Loucy (cell line): Measurements from ENCODE around the gene NUTM2G.
"Not testable (repeated sequence)": the region's sequence is repeated elsewhere in the genome, so short reads cannot be mapped to it uniquely, and the experiment has no call there.

Experiments used
- H2AFZ ChIP-seq: fragments of 200-600 bp; sonication (generic); 2 replicates; pipeline ENCODE4 v1.6.0; 2016; ENCODE audit warnings: antibody characterized with exemption, mild to moderate bottlenecking, low read length, moderate library complexity
- H3F3A ChIP-seq: fragments of 200-600 bp; 2 replicates; pipeline ENCODE4 v1.6.0; 2016; ENCODE audit warnings: antibody characterized with exemption, low read depth, mild to moderate bottlenecking
- H3K27me3 ChIP-seq: fragments of 200-600 bp; sonication (generic); 2 replicates; pipeline ENCODE4 v1.6.1; 2014; ENCODE audit warnings: low read length, mild to moderate bottlenecking; ENCODE audit not compliant: insufficient read depth, poor library complexity, severe bottlenecking
- H3K36me3 ChIP-seq: fragments of 200-600 bp; sonication (generic); 2 replicates; pipeline ENCODE4 v1.6.1; 2016; ENCODE audit warnings: low read length; ENCODE audit not compliant: insufficient read depth
- H3K4me1 ChIP-seq: fragments of 200-600 bp; sonication (generic); 2 replicates; pipeline ENCODE4 v1.5.1; 2014; ENCODE audit warnings: low read length, mild to moderate bottlenecking; ENCODE audit not compliant: insufficient read depth, poor library complexity, severe bottlenecking
- H3K4me2 ChIP-seq: fragments of 200-600 bp; sonication (generic); 2 replicates; pipeline ENCODE4 v1.6.0; 2014; ENCODE audit warnings: antibody characterized with exemption, low read length, low read depth, mild to moderate bottlenecking; ENCODE audit not compliant: poor library complexity, severe bottlenecking
- H3K4me3 ChIP-seq: fragments of 200-600 bp; sonication (generic); 2 replicates; pipeline ENCODE4 v1.5.1; 2014; ENCODE audit warnings: low read length, mild to moderate bottlenecking, mixed read lengths; ENCODE audit not compliant: poor library complexity, severe bottlenecking
- H3K79me2 ChIP-seq: fragments of 200-600 bp; sonication (generic); 2 replicates; pipeline ENCODE4 v1.6.1; 2014; ENCODE audit warnings: low read length; ENCODE audit not compliant: insufficient read depth
- H3K9ac ChIP-seq: fragments of 200-600 bp; sonication (generic); 2 replicates; pipeline ENCODE4 v1.6.0; 2014; ENCODE audit warnings: mild to moderate bottlenecking, low read depth, low read length, moderate library complexity; ENCODE audit not compliant: poor library complexity, severe bottlenecking
- H3K9me2 ChIP-seq: fragments of 200-600 bp; sonication (generic); replicated peaks from 2 replicates; pipeline ENCODE4 v1.6.1; 2016; ENCODE audit warnings: low read depth, low read length, mixed read lengths
- H3K9me3 ChIP-seq: fragments of 200-600 bp; sonication (generic); 2 replicates; pipeline ENCODE4 v1.6.1; 2014; ENCODE audit warnings: mild to moderate bottlenecking, antibody characterized with exemption, low read length, low read depth; ENCODE audit not compliant: insufficient read depth
- H4K20me1 ChIP-seq: fragments of 200-600 bp; sonication (generic); 2 replicates; pipeline ENCODE4 v1.6.0; 2014; ENCODE audit warnings: antibody characterized with exemption, low read length, mild to moderate bottlenecking; ENCODE audit not compliant: insufficient read depth, poor library complexity, severe bottlenecking

NUTM2G gene

GRCh38 chr9:96984887-96985286, 56.2 kb downstream of the NUTM2G start:
- not testable (repeated sequence) for H3K4me2 ChIP-seq, H4K20me1 ChIP-seq, H3F3A ChIP-seq, H3K4me1 ChIP-seq, H2AFZ ChIP-seq, H3K9me3 ChIP-seq, H3K9me2 ChIP-seq, H3K27me3 ChIP-seq, H3K4me3 ChIP-seq, H3K9ac ChIP-seq, H3K36me3 ChIP-seq
- peaks cover 44% of the 10 kb centered on the region for H3K79me2 ChIP-seq
